ENCODE results near the gene TTC12. TPM values are rescaled to one million over a fixed set of nuclear protein-coding genes. Genes with fewer than 3 reads are reported as not detected.
"Not testable (repeated sequence)": the region's sequence is repeated elsewhere in the genome, so short reads cannot be mapped to it uniquely, and the experiment has no call there.

Gene TTC12
- total RNA-seq, 1 donor from 2014 or later: 49.1 TPM

GRCh38 chr11:113293936-113294335 is 20.4 kb upstream of the TTC12 start:
- Mint-ChIP-seq H3K9me3 (peaks cover 8% of the 10 kb centered on the region), H3K36me3 (no peaks in the 10 kb centered on the region), H3K4me3 (no peak overlapping the region), H3K27ac (no peak overlapping the region), H3K27me3 (ENCODE audit: low read depth) (peaks cover 3% of the 10 kb centered on the region), H3K4me1 (peaks cover 12% of the 10 kb centered on the region)
- TF ChIP-seq CTCF (IDR thresholded peaks at IDR 0.05; ENCODE audit: unreplicated experiment): no peak
- DNase-seq (ENCODE audit: low spot score in 2 of 2, unreplicated experiment in 2 of 2): no peak

- no peak overlapping the region for H3K27ac Mint-ChIP-seq
- no peak for TF ChIP-seq CTCF (IDR thresholded peaks at IDR 0.05; ENCODE audit: unreplicated experiment)
- H3K36me3 Mint-ChIP-seq: no peaks in the 10 kb centered on the region
- peaks cover 20% of the 10 kb centered on the region for H3K27me3 Mint-ChIP-seq (ENCODE audit: low read depth)
- H3K4me1 Mint-ChIP-seq: peaks cover 11% of the 10 kb centered on the region
- DNase-seq (ENCODE audit: low spot score in 2 of 2, unreplicated experiment in 2 of 2): no peak
- H3K4me3 Mint-ChIP-seq: no peak overlapping the region
- peaks cover 11% of the 10 kb centered on the region for H3K9me3 Mint-ChIP-seq
These were observed 18.4 kb upstream of the TTC12 start for GRCh38 chr11:113295993-113296392.

- Mint-ChIP-seq H3K4me3 (no peak overlapping the region), H3K9me3 (peaks cover 11% of the 10 kb centered on the region), H3K36me3 (no peaks in the 10 kb centered on the region), H3K4me1 (peaks cover 11% of the 10 kb centered on the region), H3K27me3 (ENCODE audit: low read depth) (peaks cover 24% of the 10 kb centered on the region), H3K27ac (no peak overlapping the region)
- DNase-seq (ENCODE audit: low spot score in 2 of 2, unreplicated experiment in 2 of 2): no peak
- no peak for TF ChIP-seq CTCF (IDR thresholded peaks at IDR 0.05; ENCODE audit: unreplicated experiment)
These were observed 17.8 kb upstream of the TTC12 start for GRCh38 chr11:113296447-113297205.

GRCh38 chr11:113298496-113298895 is 15.9 kb upstream of the TTC12 start:
- peaks cover 24% of the 10 kb centered on the region for H3K27me3 Mint-ChIP-seq (ENCODE audit: low read depth)
- not testable (repeated sequence) for H3K36me3 Mint-ChIP-seq; H3K4me3 Mint-ChIP-seq; DNase-seq (ENCODE audit: low spot score in 2 of 2, unreplicated experiment in 2 of 2); H3K27ac Mint-ChIP-seq
- H3K9me3 Mint-ChIP-seq: peaks cover 11% of the 10 kb centered on the region
- H3K4me1 Mint-ChIP-seq: peaks cover 11% of the 10 kb centered on the region

- peaks cover 13% of the 10 kb centered on the region for H3K27me3 Mint-ChIP-seq (ENCODE audit: low read depth)
- no peak for TF ChIP-seq CTCF (IDR thresholded peaks at IDR 0.05; ENCODE audit: unreplicated experiment)
- DNase-seq (ENCODE audit: low spot score in 2 of 2, unreplicated experiment in 2 of 2): no peak
- no peaks in the 10 kb centered on the region for H3K9me3 Mint-ChIP-seq
- H3K27ac Mint-ChIP-seq: no peak overlapping the region
- H3K4me1 Mint-ChIP-seq: no peaks in the 10 kb centered on the region
- H3K36me3 Mint-ChIP-seq: no peaks in the 10 kb centered on the region
- no peak overlapping the region for H3K4me3 Mint-ChIP-seq
These were observed 9.5 kb upstream of the TTC12 start for GRCh38 chr11:113304916-113305315.

GRCh38 chr11:113305440-113306336 is 8.7 kb upstream of the TTC12 start:
- H3K4me3 Mint-ChIP-seq: no peak overlapping the region
- H3K4me1 Mint-ChIP-seq: no peaks in the 10 kb centered on the region
- H3K27ac Mint-ChIP-seq: no peak overlapping the region
- H3K36me3 Mint-ChIP-seq: no peaks in the 10 kb centered on the region
- H3K9me3 Mint-ChIP-seq: no peaks in the 10 kb centered on the region
- DNase-seq (ENCODE audit: low spot score in 2 of 2, unreplicated experiment in 2 of 2): peak; percentile 49 to 74
- H3K27me3 Mint-ChIP-seq (ENCODE audit: low read depth): peaks cover 7% of the 10 kb centered on the region
- TF ChIP-seq CTCF (IDR thresholded peaks at IDR 0.05; ENCODE audit: unreplicated experiment): peak; percentile 80
